Common myeloid progenitor, CD34-positive (primary cell): ENCODE data around the gene RPTOR.
"Not testable (repeated sequence)": the region's sequence is repeated elsewhere in the genome, so short reads cannot be mapped to it uniquely, and the experiment has no call there.

ENCODE experiments used
- CTCF ChIA-PET: fragments of 350-600 bp; sonication (Branson Sonifier 250); formaldehyde crosslinking; loops from one replicate; lab custom pipeline; 2021; ENCODE audit warnings: antibody characterized with exemption; lab: Charles Lee
- POLR2A ChIA-PET: fragments of 350-600 bp; sonication (Branson Sonifier 250); formaldehyde crosslinking; loops from one replicate; lab custom pipeline; 2021; ENCODE audit warnings: antibody characterized with exemption; lab: Charles Lee
- DNase-seq, 3 donors: peaks; one replicate each; pipeline versions ENCODE4 v3.0.0 to v3.0.0-alpha.2; 2013
- H3K27ac ChIP-seq, 2 experiments: 1 replicate in 1 of 2; 2 replicates in 1 of 2; pipeline ENCODE4 v1.7.0; 2013; ENCODE audit warnings: inconsistent platforms in 2 of 2, low read length in 2 of 2, mild to moderate bottlenecking in 2 of 2, low read depth in 1 of 2, moderate library complexity in 1 of 2; ENCODE audit not compliant: severe bottlenecking in 2 of 2, insufficient read depth in 1 of 2, poor library complexity in 1 of 2
- H3K27me3 ChIP-seq, 5 experiments: replicated peaks in 2 of 5; 1 replicate in 3 of 5; 2 replicates in 2 of 5; pipeline versions ENCODE4 v1.6.1 to v1.7.0; 2013; ENCODE audit warnings: low read length in 4 of 5, mild to moderate bottlenecking in 2 of 5, moderate library complexity in 2 of 5, inconsistent platforms in 1 of 5; ENCODE audit not compliant: insufficient read depth in 5 of 5, control insufficient read depth in 4 of 5
- H3K36me3 ChIP-seq, 4 experiments: 1 replicate in 2 of 4; 2 replicates in 2 of 4; pipeline versions ENCODE4 v1.6.1 to v1.7.0; 2013; ENCODE audit warnings: low read length in 3 of 4, control low read depth in 1 of 4, mild to moderate bottlenecking in 1 of 4; ENCODE audit not compliant: control insufficient read depth in 4 of 4, insufficient read depth in 4 of 4
- H3K4me1 ChIP-seq, 4 experiments: 1 replicate in 3 of 4; 2 replicates in 1 of 4; pipeline versions ENCODE4 v1.6.1 to v1.7.1; 2013; ENCODE audit warnings: low read length in 3 of 4, mild to moderate bottlenecking in 3 of 4, control low read depth in 1 of 4, inconsistent platforms in 1 of 4, moderate library complexity in 1 of 4; ENCODE audit not compliant: control insufficient read depth in 4 of 4, insufficient read depth in 4 of 4; ENCODE audit errors: control extremely low read depth in 1 of 4
- H3K4me3 ChIP-seq, 7 experiments: 1 replicate in 4 of 7; 2 replicates in 3 of 7; pipeline versions ENCODE4 v1.5.1 to v1.7.0; 2013; ENCODE audit warnings: mild to moderate bottlenecking in 7 of 7, low read length in 6 of 7, moderate library complexity in 6 of 7, inconsistent platforms in 2 of 7, low read depth in 2 of 7, control low read depth in 1 of 7; ENCODE audit not compliant: insufficient read depth in 4 of 7, control insufficient read depth in 1 of 7; ENCODE audit errors: extremely low read depth in 1 of 7
- H3K9me3 ChIP-seq, 5 experiments: 1 replicate in 4 of 5; 2 replicates in 1 of 5; pipeline versions ENCODE4 v1.6.1 to v1.7.1; 2013; ENCODE audit warnings: low read length in 4 of 5, mild to moderate bottlenecking in 2 of 5, inconsistent platforms in 1 of 5, low read depth in 1 of 5, moderate library complexity in 1 of 5; ENCODE audit not compliant: control insufficient read depth in 4 of 5, insufficient read depth in 2 of 5; ENCODE audit errors: control extremely low read depth in 1 of 5
- WGBS: methylation state at CpG from one replicate; pipeline ENCODE4 v1.1.5; 2013; ENCODE audit not compliant: insufficient coverage; 5-methylcytosine and 5-hydroxymethylcytosine counted together

Gene RPTOR

DNA sequence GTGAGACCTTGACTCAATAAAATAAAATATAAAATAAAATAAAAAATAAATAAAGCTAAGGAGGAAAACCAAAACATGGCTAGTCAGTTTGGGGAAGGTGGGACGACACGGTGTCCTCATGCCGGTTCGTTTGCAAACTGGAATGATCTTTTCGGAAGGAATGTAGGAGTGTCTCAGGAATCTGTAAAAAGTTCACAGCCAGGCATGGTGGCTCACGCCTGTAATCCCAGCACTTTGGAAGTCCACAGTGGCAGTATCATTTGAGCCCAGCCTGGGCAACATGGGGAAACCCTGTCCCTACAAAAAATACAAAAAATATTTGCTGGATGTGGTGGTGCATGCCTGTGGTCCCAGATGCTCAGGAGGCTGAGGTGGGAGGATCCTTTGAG, 14.7 kb upstream of the RPTOR start:
- no peak overlapping the region for H3K4me3 ChIP-seq
- no peak overlapping the region for H3K27ac ChIP-seq
- POLR2A ChIA-PET = no interaction called here
- no peaks in the 10 kb centered on the region for H3K36me3 ChIP-seq
- H3K9me3 ChIP-seq = no peaks in the 10 kb centered on the region
- 93% methylated on average over 5 of the region's 6 CpGs for WGBS
- H3K27me3 ChIP-seq = peaks cover 0 to 38% (median 24%) of the 10 kb centered on the region in 5 experiments
- H3K4me1 ChIP-seq = no peaks in the 10 kb centered on the region
- CTCF ChIA-PET = interaction anchor here (0.9 to 1.2 kb wide), 3 partner anchors 20 to 46 kb away, joined by 3 read pairs; no protein-coding TSS in a partner anchor
- DNase-seq = no peak

DNA sequence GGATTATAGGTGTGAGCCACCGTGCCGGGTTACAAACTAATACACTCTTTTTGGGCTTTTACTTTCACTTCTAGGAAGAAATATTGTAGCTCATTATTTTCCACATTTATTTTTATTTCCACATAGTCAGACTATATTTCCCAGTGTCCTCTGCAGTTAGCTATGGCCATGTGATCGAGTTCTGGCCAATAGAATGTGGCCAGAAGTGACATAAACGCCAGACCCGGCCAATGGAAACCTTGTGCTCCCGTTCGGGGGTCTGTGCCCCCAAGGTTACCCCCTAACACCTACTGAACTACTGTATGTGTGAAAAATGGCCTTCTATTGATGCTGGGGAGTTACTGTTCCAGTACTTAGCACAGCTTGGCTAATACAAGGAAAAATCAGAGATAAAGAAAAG, 13.2 kb upstream of the RPTOR start:
- Histone ChIP-seq H3K27ac (no peak overlapping the region), H3K27me3 (peaks cover 0 to 27% (median 23%) of the 10 kb centered on the region in 5 experiments), H3K36me3 (no peaks in the 10 kb centered on the region), H3K4me1 (no peaks in the 10 kb centered on the region), H3K9me3 (no peaks in the 10 kb centered on the region), H3K4me3 (no peak overlapping the region)
- ChIA-PET POLR2A (interaction anchor here (0.7 kb wide), 1 partner anchor 111 kb away, joined by 3 read pairs; no protein-coding TSS in a partner anchor), CTCF (no interaction called here)
- peak in 1 of 3 donors; percentile 6 for DNase-seq
- 91% methylated on average over 5 of the region's 7 CpGs for WGBS

DNA sequence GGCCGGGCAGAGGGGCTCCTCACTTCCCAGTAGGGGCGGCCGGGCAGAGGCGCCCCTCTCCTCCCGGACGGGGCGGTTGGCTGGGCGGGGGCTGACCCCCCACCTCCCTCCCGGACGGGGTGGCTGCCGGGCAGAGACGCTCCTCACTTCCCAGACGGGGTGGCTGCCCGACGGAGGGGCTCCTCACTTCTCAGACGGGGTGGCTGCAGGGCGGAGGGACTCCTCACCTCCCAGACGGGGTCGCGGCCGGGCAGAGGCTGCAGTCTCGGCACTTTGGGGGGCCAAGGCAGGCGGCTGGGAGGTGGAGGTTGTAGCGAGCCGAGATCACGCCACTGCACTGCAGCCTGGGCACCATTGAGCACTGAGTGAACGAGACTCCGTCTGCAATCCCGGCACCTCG, 7.3 kb upstream of the RPTOR start:
- CTCF ChIA-PET, H3K4me3 ChIP-seq, H3K9me3 ChIP-seq, H3K27me3 ChIP-seq, H3K27ac ChIP-seq, H3K36me3 ChIP-seq, POLR2A ChIA-PET, DNase-seq: not testable (repeated sequence)
- H3K4me1 ChIP-seq = peaks cover 0 to 16% (median 12%) of the 10 kb centered on the region in 4 experiments
- WGBS = 96% methylated on average over 17 of the region's 30 CpGs

DNA sequence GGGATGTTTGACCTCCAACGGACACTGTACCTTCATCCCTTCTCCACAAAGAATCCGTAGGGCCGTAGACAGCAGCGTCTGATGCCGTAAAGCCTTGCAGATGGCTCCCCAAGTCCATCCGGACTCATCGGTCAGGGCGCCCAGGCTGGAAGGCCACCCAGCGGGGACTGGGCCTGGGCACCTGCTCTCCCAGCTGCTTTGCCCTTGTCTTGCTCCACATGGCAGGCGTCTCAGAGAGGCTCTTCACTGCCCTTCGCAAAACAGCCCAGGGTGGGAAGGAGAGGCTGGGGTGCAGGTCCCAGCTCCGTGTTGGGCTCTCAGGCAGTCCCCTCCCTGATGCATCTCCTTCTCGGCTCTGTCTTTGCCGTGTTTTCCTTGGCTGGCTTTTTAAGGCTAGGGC, 6.2 kb upstream of the RPTOR start:
- peak overlapping the region in 1 of 7 experiments; percentile 7 for H3K4me3 ChIP-seq
- H3K27me3 ChIP-seq = peaks cover 0 to 2% (median 0%) of the 10 kb centered on the region in 5 experiments
- peaks cover 0 to 16% (median 12%) of the 10 kb centered on the region in 4 experiments for H3K4me1 ChIP-seq
- no peaks in the 10 kb centered on the region for H3K9me3 ChIP-seq
- ChIA-PET CTCF (no interaction called here), POLR2A (interaction anchor here (0.6 kb wide), 1 partner anchor 84 kb away, joined by 3 read pairs; no protein-coding TSS in a partner anchor)
- no peak for DNase-seq
- 90% methylated on average over 13 of the region's 14 CpGs for WGBS
- no peaks in the 10 kb centered on the region for H3K36me3 ChIP-seq
- H3K27ac ChIP-seq = no peak overlapping the region

DNA sequence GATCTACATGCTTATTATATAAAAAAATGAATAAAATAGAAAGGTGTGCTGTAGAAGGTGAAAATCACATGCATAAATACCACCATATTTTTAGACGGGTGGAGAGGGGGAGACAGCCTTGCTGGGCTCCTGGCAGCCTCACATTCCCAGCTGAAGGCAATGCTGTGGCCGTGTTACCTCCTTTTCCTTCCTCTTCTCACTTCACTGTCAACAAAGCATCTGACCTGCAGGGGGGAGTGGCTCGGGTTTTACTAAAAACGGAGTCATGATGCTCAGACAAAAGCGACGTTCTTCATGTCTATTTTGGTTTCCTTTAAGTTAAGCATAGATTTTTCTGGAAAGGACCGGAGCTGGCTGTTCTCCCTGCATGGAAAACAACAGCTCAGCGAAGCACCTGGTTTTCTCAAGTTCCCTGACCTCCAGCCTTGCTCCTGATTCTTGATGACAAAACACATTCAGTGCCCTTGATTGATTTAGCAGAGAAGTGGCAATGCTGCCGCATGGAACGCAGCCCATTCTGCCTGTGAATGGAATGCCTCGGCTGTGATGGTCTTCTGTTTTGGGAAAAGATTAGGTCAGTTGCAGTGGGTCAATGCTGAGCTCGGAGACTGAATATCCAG, 5.5 kb upstream of the RPTOR start:
- H3K4me3 ChIP-seq = peak overlapping the region in 4 of 7 experiments; percentile 7 to 68 (median 18)
- no peaks in the 10 kb centered on the region for H3K9me3 ChIP-seq
- peak; percentile 50 to 80 (median 78) for DNase-seq
- CTCF ChIA-PET = interaction anchor here (0.9 kb wide), 1 partner anchor 26 kb away, joined by 3 read pairs; no protein-coding TSS in a partner anchor
- peaks cover 0 to 2% (median 0%) of the 10 kb centered on the region in 5 experiments for H3K27me3 ChIP-seq
- H3K4me1 ChIP-seq = peaks cover 0 to 16% (median 12%) of the 10 kb centered on the region in 4 experiments
- WGBS = 21% methylated on average over 9 of the region's 12 CpGs
- H3K27ac ChIP-seq = no peak overlapping the region
- POLR2A ChIA-PET = interaction anchor here (0.6 kb wide), 1 partner anchor 84 kb away, joined by 3 read pairs; no protein-coding TSS in a partner anchor
- no peaks in the 10 kb centered on the region for H3K36me3 ChIP-seq

DNA sequence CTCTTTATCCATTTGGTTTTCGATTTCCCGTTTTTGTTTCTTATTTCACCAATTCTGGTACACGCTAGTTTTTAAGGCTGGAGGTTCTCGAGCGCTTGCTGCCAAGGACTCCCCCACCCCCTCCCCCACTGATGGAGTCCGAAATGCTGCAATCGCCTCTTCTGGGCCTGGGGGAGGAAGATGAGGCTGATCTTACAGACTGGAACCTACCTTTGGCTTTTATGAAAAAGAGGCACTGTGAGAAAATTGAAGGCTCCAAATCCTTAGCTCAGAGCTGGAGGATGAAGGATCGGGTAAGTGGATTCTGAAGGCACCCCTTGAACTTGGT, 825 bp downstream of the RPTOR start:
- Histone ChIP-seq H3K27ac (peak overlapping the region; percentile 82 to 93), H3K9me3 (no peaks in the 10 kb centered on the region), H3K36me3 (peaks cover 0 to 2% (median 0%) of the 10 kb centered on the region in 4 experiments), H3K27me3 (peaks cover 0 to 2% (median 0%) of the 10 kb centered on the region in 5 experiments), H3K4me3 (peak overlapping the region; percentile 76 to 98 (median 95)), H3K4me1 (peaks cover 10 to 23% (median 17%) of the 10 kb centered on the region in 4 experiments)
- ChIA-PET CTCF (interaction anchor here (1.0 to 1.1 kb wide), 2 partner anchors 32 to 78 kb away, joined by 3 to 4 read pairs; no protein-coding TSS in a partner anchor), POLR2A (no interaction called here)
- 16% methylated on average over 4 of the region's 8 CpGs for WGBS
- DNase-seq = no peak

DNA sequence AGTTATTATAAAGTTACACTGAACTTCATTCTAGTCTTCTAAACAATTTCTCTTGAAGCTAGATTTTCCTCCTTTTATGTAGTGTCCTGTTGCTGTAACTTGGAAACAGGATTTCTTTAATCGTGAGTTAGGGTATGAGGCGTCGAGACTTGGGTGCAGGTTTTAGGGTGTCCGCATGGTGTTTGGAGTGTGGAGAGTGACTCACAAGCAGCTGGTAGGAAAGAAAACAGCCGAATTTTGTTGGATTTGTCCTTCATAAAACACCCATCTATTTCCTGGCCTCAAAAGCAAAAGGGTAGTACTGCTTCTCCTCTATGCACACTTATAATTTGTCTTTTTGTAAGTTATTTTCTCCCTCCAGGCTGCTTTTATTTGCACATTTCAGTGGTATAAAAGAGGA, 1.6 kb downstream of the RPTOR start:
- ChIA-PET CTCF (no interaction called here), POLR2A (no interaction called here)
- H3K27me3 ChIP-seq = peaks cover 0 to 2% (median 0%) of the 10 kb centered on the region in 5 experiments
- peaks cover 10 to 23% (median 17%) of the 10 kb centered on the region in 4 experiments for H3K4me1 ChIP-seq
- peak overlapping the region in 3 of 7 experiments; percentile 88 to 98 (median 97) for H3K4me3 ChIP-seq
- H3K9me3 ChIP-seq = no peaks in the 10 kb centered on the region
- peak overlapping the region; percentile 15 to 93 for H3K27ac ChIP-seq
- no CpG with 5 or more reads among the region's 5 CpGs for WGBS
- no peak for DNase-seq
- peaks cover 0 to 2% (median 0%) of the 10 kb centered on the region in 4 experiments for H3K36me3 ChIP-seq
